DOHH2 (cell line): ENCODE data around the gene DHRS4L2.
"Not testable (repeated sequence)": the region's sequence is repeated elsewhere in the genome, so short reads cannot be mapped to it uniquely, and the experiment has no call there.

Experiments used
- EZH2phosphoT487 ChIP-seq: fragments of 200-600 bp; sonication (generic); IDR thresholded peaks from 2 replicates; pipeline ENCODE4 v1.6.1; 2017; ENCODE audit warnings: borderline replicate concordance, mild to moderate bottlenecking, antibody characterized with exemption, low read length, moderate library complexity, mixed read lengths
- TF ChIP-seq, protein P1 (sequence below): fragments of 200-600 bp; sonication (generic); IDR thresholded peaks from one replicate; pipeline ENCODE4 v1.5.1; 2014; ENCODE audit warnings: antibody characterized with exemption, mild to moderate bottlenecking, low read depth, low read length; ENCODE audit not compliant: poor library complexity, severe bottlenecking

DNA sequence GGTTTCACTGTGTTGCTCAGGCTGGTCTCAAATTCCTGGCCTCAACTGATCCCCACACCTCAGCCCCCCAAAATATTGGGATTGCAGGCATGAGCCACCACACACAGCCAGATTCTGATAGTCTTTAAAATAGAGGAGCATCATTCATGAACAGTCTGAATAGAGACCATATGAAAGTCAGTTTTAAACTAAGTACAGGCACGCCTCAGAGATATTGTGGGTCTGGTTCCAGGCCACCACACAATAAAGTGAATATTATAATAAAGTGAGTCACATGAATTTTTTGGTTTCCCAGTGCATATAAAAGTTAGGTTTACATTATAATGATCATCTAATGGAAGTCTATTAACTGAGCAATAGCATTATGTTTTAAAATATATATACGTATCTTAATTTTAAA is 27.0 kb upstream of the DHRS4L2 start:
- TF ChIP-seq, protein P1, sequence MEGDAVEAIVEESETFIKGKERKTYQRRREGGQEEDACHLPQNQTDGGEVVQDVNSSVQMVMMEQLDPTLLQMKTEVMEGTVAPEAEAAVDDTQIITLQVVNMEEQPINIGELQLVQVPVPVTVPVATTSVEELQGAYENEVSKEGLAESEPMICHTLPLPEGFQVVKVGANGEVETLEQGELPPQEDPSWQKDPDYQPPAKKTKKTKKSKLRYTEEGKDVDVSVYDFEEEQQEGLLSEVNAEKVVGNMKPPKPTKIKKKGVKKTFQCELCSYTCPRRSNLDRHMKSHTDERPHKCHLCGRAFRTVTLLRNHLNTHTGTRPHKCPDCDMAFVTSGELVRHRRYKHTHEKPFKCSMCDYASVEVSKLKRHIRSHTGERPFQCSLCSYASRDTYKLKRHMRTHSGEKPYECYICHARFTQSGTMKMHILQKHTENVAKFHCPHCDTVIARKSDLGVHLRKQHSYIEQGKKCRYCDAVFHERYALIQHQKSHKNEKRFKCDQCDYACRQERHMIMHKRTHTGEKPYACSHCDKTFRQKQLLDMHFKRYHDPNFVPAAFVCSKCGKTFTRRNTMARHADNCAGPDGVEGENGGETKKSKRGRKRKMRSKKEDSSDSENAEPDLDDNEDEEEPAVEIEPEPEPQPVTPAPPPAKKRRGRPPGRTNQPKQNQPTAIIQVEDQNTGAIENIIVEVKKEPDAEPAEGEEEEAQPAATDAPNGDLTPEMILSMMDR, result not testable (repeated sequence)
- TF ChIP-seq EZH2phosphoT487, result not testable (repeated sequence)
